Measurements from ENCODE around the gene NRN1L. TPM values are rescaled to one million over a fixed set of nuclear protein-coding genes. Genes with fewer than 3 reads are reported as not detected.

Gene NRN1L
- total RNA-seq, 1 donor from 2014 or later = not detected

- H3K27ac Mint-ChIP-seq = peak overlapping the region; percentile 95
- peak; percentile 31 to 67 for DNase-seq (ENCODE audit: low spot score in 2 of 2, unreplicated experiment in 2 of 2)
- no peaks in the 10 kb centered on the region for H3K36me3 Mint-ChIP-seq
- peaks cover 45% of the 10 kb centered on the region for H3K4me1 Mint-ChIP-seq
- TF ChIP-seq CTCF (IDR thresholded peaks at IDR 0.05; ENCODE audit: unreplicated experiment) = no peak
- H3K4me3 Mint-ChIP-seq = peak overlapping the region; percentile 96
- H3K27me3 Mint-ChIP-seq (ENCODE audit: low read depth) = no peaks in the 10 kb centered on the region
- no peaks in the 10 kb centered on the region for H3K9me3 Mint-ChIP-seq
These were observed 42.0 kb upstream of the NRN1L start for GRCh38 chr16:67842509-67843342.

- H3K4me1 Mint-ChIP-seq = peaks cover 47% of the 10 kb centered on the region
- DNase-seq (ENCODE audit: low spot score in 2 of 2, unreplicated experiment in 2 of 2) = no peak
- no peaks in the 10 kb centered on the region for H3K27me3 Mint-ChIP-seq (ENCODE audit: low read depth)
- no peak for TF ChIP-seq CTCF (IDR thresholded peaks at IDR 0.05; ENCODE audit: unreplicated experiment)
- H3K27ac Mint-ChIP-seq = peak overlapping the region; percentile 95
- no peaks in the 10 kb centered on the region for H3K36me3 Mint-ChIP-seq
- H3K9me3 Mint-ChIP-seq = no peaks in the 10 kb centered on the region
- H3K4me3 Mint-ChIP-seq = peak overlapping the region; percentile 96
These were observed 41.3 kb upstream of the NRN1L start for GRCh38 chr16:67843343-67843765.

- no peak for DNase-seq (ENCODE audit: low spot score in 2 of 2, unreplicated experiment in 2 of 2)
- Mint-ChIP-seq H3K4me3 (peak overlapping the region; percentile 96), H3K4me1 (peaks cover 50% of the 10 kb centered on the region), H3K9me3 (no peaks in the 10 kb centered on the region), H3K36me3 (no peaks in the 10 kb centered on the region), H3K27ac (peak overlapping the region; percentile 64), H3K27me3 (ENCODE audit: low read depth) (no peaks in the 10 kb centered on the region)
- no peak for TF ChIP-seq CTCF (IDR thresholded peaks at IDR 0.05; ENCODE audit: unreplicated experiment)
These were observed 40.2 kb upstream of the NRN1L start for GRCh38 chr16:67844497-67844896.

- Mint-ChIP-seq H3K9me3 (no peaks in the 10 kb centered on the region), H3K27ac (peak overlapping the region; percentile 97), H3K27me3 (ENCODE audit: low read depth) (no peaks in the 10 kb centered on the region), H3K4me3 (peak overlapping the region; percentile 81), H3K4me1 (peaks cover 50% of the 10 kb centered on the region), H3K36me3 (peaks cover 3% of the 10 kb centered on the region)
- TF ChIP-seq CTCF (IDR thresholded peaks at IDR 0.05; ENCODE audit: unreplicated experiment) = no peak
- no peak for DNase-seq (ENCODE audit: low spot score in 2 of 2, unreplicated experiment in 2 of 2)
These were observed 39.2 kb upstream of the NRN1L start for GRCh38 chr16:67845291-67846062.

GRCh38 chr16:67846063-67846319 is 38.7 kb upstream of the NRN1L start:
- peaks cover 3% of the 10 kb centered on the region for H3K36me3 Mint-ChIP-seq
- no peaks in the 10 kb centered on the region for H3K27me3 Mint-ChIP-seq (ENCODE audit: low read depth)
- no peak for TF ChIP-seq CTCF (IDR thresholded peaks at IDR 0.05; ENCODE audit: unreplicated experiment)
- H3K4me1 Mint-ChIP-seq = peaks cover 50% of the 10 kb centered on the region
- DNase-seq (ENCODE audit: low spot score in 2 of 2, unreplicated experiment in 2 of 2) = no peak
- H3K27ac Mint-ChIP-seq = peak overlapping the region; percentile 97
- peak overlapping the region; percentile 81 for H3K4me3 Mint-ChIP-seq
- no peaks in the 10 kb centered on the region for H3K9me3 Mint-ChIP-seq

Data from mesothelial cell of epicardium (in vitro differentiated cells).